Measurements from ENCODE around the gene KCNMB2. TPM values are rescaled to one million over a fixed set of nuclear protein-coding genes. Genes with fewer than 3 reads are reported as not detected.

KCNMB2 gene
- total RNA-seq, 2 donors from 2014 or later = not detected

DNA sequence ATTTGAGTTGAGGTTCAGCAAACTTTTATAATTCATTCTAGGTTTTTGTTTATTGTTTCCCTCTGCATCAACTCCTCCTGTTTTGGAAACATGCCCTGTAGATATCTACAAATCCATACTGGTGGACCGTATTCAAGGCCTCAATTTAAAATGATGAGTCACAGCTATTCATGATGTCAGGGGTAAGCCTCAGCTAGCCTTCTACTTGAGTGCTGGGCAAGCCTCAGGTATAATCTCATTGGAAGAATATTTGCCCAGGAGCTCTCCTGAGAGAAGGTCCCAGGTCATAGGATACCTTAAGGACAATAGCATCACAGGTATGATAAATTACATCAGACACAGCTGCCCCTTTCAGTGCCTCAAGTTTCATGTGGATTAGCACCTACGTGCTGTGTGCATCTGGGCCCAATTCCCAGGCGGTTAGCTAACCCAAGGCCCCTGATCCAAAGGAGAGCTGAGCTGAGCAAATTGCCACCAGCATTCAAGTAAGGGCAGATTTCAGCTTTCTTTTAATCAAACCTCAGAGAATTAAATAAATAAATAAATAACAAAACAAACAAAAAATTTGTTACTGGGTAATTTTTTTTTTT, 87.5 kb downstream of the KCNMB2 start:
- DNase-seq = no peak
- Histone ChIP-seq H3K9me3 (ENCODE audit: control insufficient read depth, low read length) (no peaks in the 10 kb centered on the region), H3K4me1 (ENCODE audit: control insufficient read depth, insufficient read depth, low read length) (no peaks in the 10 kb centered on the region), H3K4me3 (ENCODE audit: low read length) (no peak overlapping the region), H3K9ac (ENCODE audit: extremely low read depth, low read length, poor library complexity, severe bottlenecking) (no peak overlapping the region), H3K36me3 (ENCODE audit: control insufficient read depth, insufficient read depth, low read length) (no peaks in the 10 kb centered on the region), H3K27ac (ENCODE audit: low read depth, low read length) (no peak overlapping the region), H3K27me3 (ENCODE audit: control insufficient read depth, insufficient read depth, low read length, poor library complexity, severe bottlenecking) (no peaks in the 10 kb centered on the region)
- WGBS, 2 experiments (ENCODE audit: insufficient coverage in 1 of 2, insufficient read length in 1 of 2) = 79 to 81% methylated on average over 3 of the region's 3 CpGs
- TF ChIP-seq, protein P1, sequence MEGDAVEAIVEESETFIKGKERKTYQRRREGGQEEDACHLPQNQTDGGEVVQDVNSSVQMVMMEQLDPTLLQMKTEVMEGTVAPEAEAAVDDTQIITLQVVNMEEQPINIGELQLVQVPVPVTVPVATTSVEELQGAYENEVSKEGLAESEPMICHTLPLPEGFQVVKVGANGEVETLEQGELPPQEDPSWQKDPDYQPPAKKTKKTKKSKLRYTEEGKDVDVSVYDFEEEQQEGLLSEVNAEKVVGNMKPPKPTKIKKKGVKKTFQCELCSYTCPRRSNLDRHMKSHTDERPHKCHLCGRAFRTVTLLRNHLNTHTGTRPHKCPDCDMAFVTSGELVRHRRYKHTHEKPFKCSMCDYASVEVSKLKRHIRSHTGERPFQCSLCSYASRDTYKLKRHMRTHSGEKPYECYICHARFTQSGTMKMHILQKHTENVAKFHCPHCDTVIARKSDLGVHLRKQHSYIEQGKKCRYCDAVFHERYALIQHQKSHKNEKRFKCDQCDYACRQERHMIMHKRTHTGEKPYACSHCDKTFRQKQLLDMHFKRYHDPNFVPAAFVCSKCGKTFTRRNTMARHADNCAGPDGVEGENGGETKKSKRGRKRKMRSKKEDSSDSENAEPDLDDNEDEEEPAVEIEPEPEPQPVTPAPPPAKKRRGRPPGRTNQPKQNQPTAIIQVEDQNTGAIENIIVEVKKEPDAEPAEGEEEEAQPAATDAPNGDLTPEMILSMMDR (conservative IDR thresholded peaks at IDR 0.05) = no peak
- H3K9me3 Mint-ChIP-seq = no peaks in the 10 kb centered on the region
- H3K4me1 Mint-ChIP-seq = no peaks in the 10 kb centered on the region
- H3K4me3 Mint-ChIP-seq = no peak overlapping the region
- no peaks in the 10 kb centered on the region for H3K36me3 Mint-ChIP-seq (ENCODE audit: low read depth)
- no peak overlapping the region for H3K27ac Mint-ChIP-seq
- no peaks in the 10 kb centered on the region for H3K27me3 Mint-ChIP-seq (ENCODE audit: insufficient read depth)

DNA sequence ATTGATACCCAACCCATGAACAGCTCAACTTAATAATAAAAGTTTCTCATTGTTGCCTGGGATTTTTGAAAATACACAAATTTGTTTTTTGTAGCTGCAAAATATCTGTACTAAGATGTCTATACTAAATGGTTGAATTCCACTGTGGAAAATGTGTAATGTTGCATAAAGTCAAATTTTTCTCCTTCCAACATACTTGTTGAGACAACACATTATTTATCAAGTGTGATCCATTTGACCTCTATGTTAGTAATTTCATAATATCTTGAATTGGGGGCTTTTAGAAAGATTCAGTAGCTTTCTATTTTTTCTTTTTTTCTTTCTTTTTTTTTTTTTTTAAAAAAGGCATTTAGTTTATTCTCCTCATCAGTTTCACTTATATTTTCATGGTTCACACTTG, 88.0 kb downstream of the KCNMB2 start:
- Histone ChIP-seq H3K27ac (ENCODE audit: low read depth, low read length) (no peak overlapping the region), H3K9me3 (ENCODE audit: control insufficient read depth, low read length) (no peaks in the 10 kb centered on the region), H3K36me3 (ENCODE audit: control insufficient read depth, insufficient read depth, low read length) (no peaks in the 10 kb centered on the region), H3K9ac (ENCODE audit: extremely low read depth, low read length, poor library complexity, severe bottlenecking) (no peak overlapping the region), H3K4me1 (ENCODE audit: control insufficient read depth, insufficient read depth, low read length) (no peaks in the 10 kb centered on the region), H3K4me3 (ENCODE audit: low read length) (no peak overlapping the region), H3K27me3 (ENCODE audit: control insufficient read depth, insufficient read depth, low read length, poor library complexity, severe bottlenecking) (no peaks in the 10 kb centered on the region)
- Mint-ChIP-seq H3K27me3 (ENCODE audit: insufficient read depth) (no peaks in the 10 kb centered on the region), H3K4me1 (no peaks in the 10 kb centered on the region), H3K36me3 (ENCODE audit: low read depth) (no peaks in the 10 kb centered on the region), H3K9me3 (no peaks in the 10 kb centered on the region), H3K4me3 (no peak overlapping the region), H3K27ac (no peak overlapping the region)
- TF ChIP-seq, protein P1 (conservative IDR thresholded peaks at IDR 0.05) = no peak
- no peak for DNase-seq

DNA sequence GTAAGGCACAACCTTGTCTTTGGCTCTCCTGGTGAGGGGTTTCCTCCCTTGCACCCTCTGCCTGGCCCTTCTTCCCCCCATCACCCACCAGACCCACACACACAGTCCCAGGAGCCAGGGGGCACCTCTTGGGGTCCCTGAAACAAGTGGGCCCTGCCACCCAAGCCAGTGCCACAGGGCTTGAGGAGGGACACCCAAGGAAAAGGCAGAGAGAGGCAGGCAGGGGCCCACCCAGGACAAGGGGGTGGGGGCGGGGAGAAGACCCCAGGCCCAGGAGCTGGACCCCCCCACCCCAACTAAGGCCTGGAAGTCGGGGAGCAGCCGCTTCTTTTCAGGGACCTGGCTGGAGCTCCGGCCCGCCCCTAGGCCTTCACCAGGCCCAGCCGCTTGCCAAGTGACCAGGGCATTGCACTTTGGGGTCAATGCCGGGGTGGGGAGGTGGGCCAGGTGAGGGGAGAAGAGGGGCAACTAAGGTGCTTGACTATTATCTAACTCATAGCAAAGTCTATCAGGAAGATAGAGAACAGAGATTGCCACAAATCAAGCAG, 88.9 kb downstream of the KCNMB2 start:
- no peaks in the 10 kb centered on the region for H3K27me3 ChIP-seq (ENCODE audit: control insufficient read depth, insufficient read depth, low read length, poor library complexity, severe bottlenecking)
- no peak overlapping the region for H3K27ac ChIP-seq (ENCODE audit: low read depth, low read length)
- Mint-ChIP-seq H3K36me3 (ENCODE audit: low read depth) (no peaks in the 10 kb centered on the region), H3K4me3 (no peak overlapping the region), H3K27me3 (ENCODE audit: insufficient read depth) (no peaks in the 10 kb centered on the region), H3K27ac (no peak overlapping the region), H3K9me3 (no peaks in the 10 kb centered on the region), H3K4me1 (no peaks in the 10 kb centered on the region)
- TF ChIP-seq, protein P1 (conservative IDR thresholded peaks at IDR 0.05) = no peak
- H3K9me3 ChIP-seq (ENCODE audit: control insufficient read depth, low read length) = no peaks in the 10 kb centered on the region
- no peak for DNase-seq
- no peak overlapping the region for H3K4me3 ChIP-seq (ENCODE audit: low read length)
- 93 to 94% methylated on average over 5 to 7 of the region's 7 CpGs for WGBS, 2 experiments (ENCODE audit: insufficient coverage in 1 of 2, insufficient read length in 1 of 2)
- no peaks in the 10 kb centered on the region for H3K36me3 ChIP-seq (ENCODE audit: control insufficient read depth, insufficient read depth, low read length)
- no peaks in the 10 kb centered on the region for H3K4me1 ChIP-seq (ENCODE audit: control insufficient read depth, insufficient read depth, low read length)
- H3K9ac ChIP-seq (ENCODE audit: extremely low read depth, low read length, poor library complexity, severe bottlenecking) = no peak overlapping the region
